GM23338 (cell line): Measurements from ENCODE around the gene MAD1L1. TPM values are rescaled to one million over a fixed set of nuclear protein-coding genes. Genes with fewer than 3 reads are reported as not detected.

Experiments used
- ATAC-seq: fragments of 200-7000 bp; cut with Tn5 transposase; 3 replicates; pipeline ENCODE4 v1.9.1; 2020
- DNase-seq: peaks from one replicate; pipeline ENCODE4 v3.0.0-alpha.2; 2015; ENCODE audit warnings: low spot score
- H2AFZ ChIP-seq: fragments of 200-600 bp; sonication (generic); 2 replicates; pipeline ENCODE4 v1.8.0; 2016; ENCODE audit warnings: antibody characterized with exemption, mild to moderate bottlenecking, moderate library complexity
- H3F3A ChIP-seq: fragments of 200-600 bp; sonication (generic); replicated peaks from 2 replicates; pipeline ENCODE4 v1.8.0; 2017; ENCODE audit warnings: antibody characterized with exemption, mixed run types, low read depth
- H3K27ac ChIP-seq: fragments of 200-600 bp; sonication (generic); 2 replicates; pipeline ENCODE4 v1.6.1; 2016; ENCODE audit warnings: low read depth
- H3K27me3 ChIP-seq: fragments of 200-600 bp; sonication (generic); 2 replicates; pipeline ENCODE4 v1.8.0; 2016; ENCODE audit warnings: mild to moderate bottlenecking, mixed run types, moderate library complexity; ENCODE audit not compliant: insufficient read depth
- H3K36me3 ChIP-seq: fragments of 200-600 bp; sonication (generic); 2 replicates; pipeline ENCODE4 v1.8.0; 2016; ENCODE audit warnings: mild to moderate bottlenecking; ENCODE audit not compliant: insufficient read depth
- H3K4me1 ChIP-seq: fragments of 200-600 bp; sonication (generic); 2 replicates; pipeline ENCODE4 v1.8.0; 2016; ENCODE audit warnings: mild to moderate bottlenecking, moderate library complexity; ENCODE audit not compliant: insufficient read depth
- H3K4me2 ChIP-seq: fragments of 200-600 bp; sonication (generic); 2 replicates; pipeline ENCODE4 v1.7.1; 2017; ENCODE audit warnings: mixed run types
- H3K4me3 ChIP-seq: fragments of 200-600 bp; sonication (generic); 2 replicates; pipeline ENCODE4 v1.6.1; 2016; ENCODE audit warnings: mixed run types
- H3K79me2 ChIP-seq: fragments of 200-600 bp; sonication (generic); replicated peaks from 2 replicates; pipeline ENCODE4 v1.8.0; 2017; ENCODE audit warnings: mild to moderate bottlenecking; ENCODE audit not compliant: insufficient read depth
- H3K9me2 ChIP-seq: fragments of 200-600 bp; sonication (generic); 2 replicates; pipeline ENCODE4 v1.8.0; 2017; ENCODE audit not compliant: insufficient read depth
- H4K20me1 ChIP-seq: fragments of 200-600 bp; sonication (generic); replicated peaks from 2 replicates; pipeline ENCODE4 v1.8.0; 2017; ENCODE audit warnings: mild to moderate bottlenecking; ENCODE audit not compliant: insufficient read depth
- H3K27ac Mint-ChIP-seq: 2 replicates; pipeline ENCODE4 v1.8.0; 2020; ENCODE audit warnings: inconsistent platforms, mild to moderate bottlenecking, moderate library complexity, mixed read lengths
- H3K27me3 Mint-ChIP-seq: 3 replicates; pipeline ENCODE4 v1.8.0; 2022; ENCODE audit warnings: low read depth, mild to moderate bottlenecking, moderate library complexity, mixed read lengths, inconsistent platforms; ENCODE audit not compliant: insufficient read depth, poor library complexity
- H3K36me3 Mint-ChIP-seq: 3 replicates; pipeline ENCODE4 v1.8.0; 2021; ENCODE audit warnings: low read depth, mild to moderate bottlenecking, inconsistent platforms, moderate library complexity, mixed read lengths
- H3K4me1 Mint-ChIP-seq: 3 replicates; pipeline ENCODE4 v1.8.0; 2020; ENCODE audit warnings: mild to moderate bottlenecking, inconsistent platforms, mixed read lengths
- H3K4me3 Mint-ChIP-seq: 3 replicates; pipeline ENCODE4 v1.8.0; 2021; ENCODE audit warnings: moderate library complexity, mild to moderate bottlenecking, inconsistent platforms, mixed read lengths
- H3K9me3 Mint-ChIP-seq: 3 replicates; pipeline ENCODE4 v1.8.0; 2020; ENCODE audit warnings: moderate library complexity, mild to moderate bottlenecking, inconsistent platforms, mixed read lengths
- CTCF ChIP-seq, 2 experiments: fragments of 200-600 bp in 1 of 2; sonication (generic) in 1 of 2; conservative IDR thresholded peaks; 2 replicates each; pipeline versions ENCODE4 v1.5.1 to v1.6.1; 2016 to 2017; ENCODE audit warnings: antibody characterized with exemption in 2 of 2, low read depth in 2 of 2, mild to moderate bottlenecking in 2 of 2, moderate library complexity in 1 of 2
- ETS1 ChIP-seq: IDR thresholded peaks from 2 replicates; pipeline ENCODE4 v1.6.1; 2016; ENCODE audit warnings: antibody characterized with exemption
- EZH2 ChIP-seq: fragments of 200-600 bp; sonication (generic); IDR thresholded peaks from one replicate; pipeline ENCODE4 v1.8.0; 2017; ENCODE audit warnings: antibody characterized with exemption, mild to moderate bottlenecking, low read depth; ENCODE audit not compliant: unreplicated experiment
- JUNB ChIP-seq: IDR thresholded peaks from one replicate; pipeline ENCODE4 v1.6.1; 2016; ENCODE audit warnings: antibody characterized with exemption; ENCODE audit not compliant: unreplicated experiment
- NANOG ChIP-seq: IDR thresholded peaks from 2 replicates; pipeline ENCODE4 v1.6.1; 2016; ENCODE audit warnings: antibody characterized with exemption, borderline replicate concordance
- POLR2AphosphoS5 ChIP-seq: IDR thresholded peaks from 2 replicates; pipeline ENCODE4 v1.6.1; 2016; ENCODE audit warnings: antibody characterized with exemption, low read depth
- REST ChIP-seq: IDR thresholded peaks from one replicate; pipeline ENCODE4 v1.6.1; 2018; ENCODE audit warnings: antibody characterized with exemption; ENCODE audit not compliant: unreplicated experiment
- STAT1 ChIP-seq: IDR thresholded peaks from one replicate; pipeline ENCODE4 v1.6.1; 2016; ENCODE audit warnings: antibody characterized with exemption; ENCODE audit not compliant: unreplicated experiment
- ZNF114 ChIP-seq: fragments of 250-450 bp; sonication (Bioruptor Pico); IDR thresholded peaks from 2 replicates; pipeline ENCODE4 v1.5.0; 2020; ENCODE audit warnings: mild to moderate bottlenecking, moderate library complexity
- ZNF331 ChIP-seq: fragments of 250-450 bp; sonication (Bioruptor Pico); IDR thresholded peaks from 2 replicates; pipeline ENCODE4 v1.5.0; 2020; ENCODE audit warnings: low read depth, mild to moderate bottlenecking, moderate library complexity
- polyA plus RNA-seq: library from polyadenylated mRNA; unstranded; fragments of >200 nt; fragmentation: Nextera tagmentation; extraction: Ambion mirVana; gene quantifications from 2 replicates; pipeline ENCODE4 v1.2.1, GENCODE V29; 2016
- total RNA-seq: library from RNA; depleted of rRNA; stranded (reverse); fragments of >200 nt; shearing (Covaris generic); gene quantifications from 2 replicates; pipeline ENCODE4 v1.2.3, GENCODE V29; 2014

Gene MAD1L1
- total and polyA plus RNA-seq, 2 experiments from 2014 or later = 40.3 to 59.3 TPM

- TF ChIP-seq NANOG = no peak
- TF ChIP-seq ZNF114 (CRISPR knock-in tag) = no peak
- no peak for TF ChIP-seq EZH2
- TF ChIP-seq POLR2AphosphoS5 = no peak
- no peak for TF ChIP-seq ETS1
- TF ChIP-seq ZNF331 = no peak
- no peak for TF ChIP-seq CTCF (conservative IDR thresholded peaks at IDR 0.05; ENCODE audit: low read depth in 2 of 2)
- no peak for TF ChIP-seq JUNB
- no peak for TF ChIP-seq STAT1
These were observed 50.3 kb downstream of the MAD1L1 start (continued) for GRCh38 chr7:2182461-2182860.

GRCh38 chr7:2181077-2181854, 51.5 kb downstream of the MAD1L1 start:
- H3K27me3 ChIP-seq = no peaks in the 10 kb centered on the region
- H3K36me3 Mint-ChIP-seq = peaks cover 31% of the 10 kb centered on the region
- no peaks in the 10 kb centered on the region for H3F3A ChIP-seq
- no peak overlapping the region for H3K27ac Mint-ChIP-seq
- no peaks in the 10 kb centered on the region; the same call in none of the 2 replicates for H4K20me1 ChIP-seq
- H3K4me1 ChIP-seq = no peaks in the 10 kb centered on the region
- H3K4me3 ChIP-seq = no peak overlapping the region
- no peaks in the 10 kb centered on the region for H3K9me2 ChIP-seq
- ATAC-seq = no peak
- H3K27ac ChIP-seq = no peak overlapping the region
- no peak overlapping the region for H2AFZ ChIP-seq
- H3K4me2 ChIP-seq = no peak overlapping the region
- H3K4me3 Mint-ChIP-seq = no peak overlapping the region
- DNase-seq = no peak
- H3K27me3 Mint-ChIP-seq = peaks cover 2% of the 10 kb centered on the region
- no peaks in the 10 kb centered on the region for H3K4me1 Mint-ChIP-seq
- H3K9me3 Mint-ChIP-seq = peaks cover 4% of the 10 kb centered on the region; the same call in 1 of the 3 replicates
- H3K36me3 ChIP-seq = no peaks in the 10 kb centered on the region
- 0 out of 2 replicates have a peak, but pooled peaks cover 3% of the 10 kb centered on the region for H3K79me2 ChIP-seq
- TF ChIP-seq NANOG (no peak), POLR2AphosphoS5 (no peak)

GRCh38 chr7:2180081-2180480, 52.7 kb downstream of the MAD1L1 start:
- no peak overlapping the region for H3K4me3 Mint-ChIP-seq
- Histone ChIP-seq H3F3A (no peaks in the 10 kb centered on the region), H3K9me2 (no peaks in the 10 kb centered on the region), H2AFZ (no peak overlapping the region), H3K27me3 (no peaks in the 10 kb centered on the region), H3K27ac (peak overlapping the region; percentile 39; the same call in 1 of the 2 replicates), H3K4me2 (no peak overlapping the region), H3K4me1 (no peaks in the 10 kb centered on the region), H3K36me3 (no peaks in the 10 kb centered on the region), H3K79me2 (0 out of 2 replicates have a peak, but pooled peaks cover 3% of the 10 kb centered on the region), H3K4me3 (no peak overlapping the region), H4K20me1 (no peaks in the 10 kb centered on the region; the same call in none of the 2 replicates)
- ATAC-seq (no peak), DNase-seq (no peak)
- H3K27ac Mint-ChIP-seq = no peak overlapping the region
- H3K36me3 Mint-ChIP-seq = peaks cover 22% of the 10 kb centered on the region
- H3K4me1 Mint-ChIP-seq = peaks cover 7% of the 10 kb centered on the region
- no peaks in the 10 kb centered on the region for H3K9me3 Mint-ChIP-seq
- H3K27me3 Mint-ChIP-seq = peaks cover 6% of the 10 kb centered on the region
- no peak for TF ChIP-seq CTCF (conservative IDR thresholded peaks at IDR 0.05; ENCODE audit: low read depth in 2 of 2)
- TF ChIP-seq REST = no peak
